Stimulated activated CD8-positive, alpha-beta memory T cell treated with anti-CD3 and anti-CD28 coated beads, Interleukin-7, amount 100 ng/mL, for 4 hours (primary cell): Measurements from ENCODE around the gene FBXO48.
A peak's percentile ranks its signal among the peaks of the same experiment; 100 is the strongest.
"Not testable (repeated sequence)": the region's sequence is repeated elsewhere in the genome, so short reads cannot be mapped to it uniquely, and the experiment has no call there.

Experiments
- DNase-seq, 2 donors: peaks; one replicate each; pipeline ENCODE4 v3.0.0-alpha.2; 2020; ENCODE audit warnings: low read depth in 2 of 2

Gene FBXO48

DNA sequence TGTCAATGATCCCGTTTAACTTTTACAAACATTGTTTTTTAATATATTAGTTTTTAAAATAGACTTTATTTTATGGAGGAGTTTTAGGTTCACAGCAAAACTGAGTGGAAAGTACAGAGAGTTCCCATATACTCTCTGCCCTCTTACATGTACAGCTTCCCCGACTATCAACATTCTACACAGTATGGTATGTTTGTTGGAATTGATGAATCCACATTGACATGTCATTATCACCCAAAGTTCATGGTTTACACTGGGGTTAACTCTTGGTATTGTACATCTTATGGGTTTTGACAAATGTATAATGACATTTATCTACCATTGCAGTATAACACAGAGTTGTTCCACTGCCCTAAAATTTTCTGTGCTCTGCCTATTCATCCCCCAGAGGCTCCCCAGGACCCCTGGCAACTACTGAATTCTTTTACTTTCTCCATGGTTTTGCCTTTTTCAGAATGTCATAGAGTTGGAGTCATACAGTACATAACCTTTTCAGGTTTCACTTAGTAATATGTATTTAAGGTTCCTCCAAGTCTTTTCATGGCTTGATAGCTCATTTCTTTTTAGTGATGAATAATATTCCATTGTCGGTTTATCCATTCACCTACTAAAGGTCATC, 5.8 kb upstream of the FBXO48 start:
- no peak for DNase-seq

- DNase-seq, result no peak
Measured at GRCh38 chr2:68471385-68471784, 4.3 kb upstream of the FBXO48 start.

GRCh38 chr2:68469935-68470334, 2.8 kb upstream of the FBXO48 start:
- DNase-seq, result no peak

DNA sequence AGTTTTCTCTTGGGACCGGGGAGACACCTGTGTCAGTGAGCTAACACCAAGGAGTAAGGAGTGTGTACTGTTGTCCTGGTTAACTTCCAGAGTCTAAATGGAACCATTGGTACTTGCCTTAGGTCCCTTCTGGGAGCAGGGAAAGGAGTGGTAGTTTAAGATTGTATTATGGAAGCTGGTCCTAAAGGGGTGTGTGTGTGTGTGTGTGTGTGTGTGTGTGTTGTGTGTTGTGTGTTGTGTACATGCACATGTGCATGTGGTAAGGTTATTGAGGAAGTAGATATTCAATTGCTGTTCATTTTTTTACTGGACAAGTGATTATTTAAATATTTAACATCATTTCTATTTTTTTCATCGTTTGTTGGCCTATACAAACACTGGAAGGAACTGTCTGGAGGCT, 1.7 kb upstream of the FBXO48 start:
- no peak for DNase-seq

DNA sequence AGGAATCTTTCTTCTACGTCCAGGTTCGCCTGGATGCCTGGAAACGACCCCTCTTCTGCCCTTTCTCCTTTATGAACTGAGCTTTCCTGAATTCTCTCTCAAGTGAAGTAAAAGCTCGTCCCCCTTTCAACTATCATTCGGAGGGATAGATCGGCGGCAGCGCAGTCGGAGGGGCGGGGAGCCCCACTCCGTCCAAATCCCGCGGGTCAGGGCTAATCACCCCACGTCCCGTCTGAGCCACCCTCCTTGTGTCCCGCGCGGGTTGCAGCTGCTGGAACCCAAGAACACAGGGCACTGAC, 367 bp downstream of the FBXO48 start:
- DNase-seq, result no peak

DNA sequence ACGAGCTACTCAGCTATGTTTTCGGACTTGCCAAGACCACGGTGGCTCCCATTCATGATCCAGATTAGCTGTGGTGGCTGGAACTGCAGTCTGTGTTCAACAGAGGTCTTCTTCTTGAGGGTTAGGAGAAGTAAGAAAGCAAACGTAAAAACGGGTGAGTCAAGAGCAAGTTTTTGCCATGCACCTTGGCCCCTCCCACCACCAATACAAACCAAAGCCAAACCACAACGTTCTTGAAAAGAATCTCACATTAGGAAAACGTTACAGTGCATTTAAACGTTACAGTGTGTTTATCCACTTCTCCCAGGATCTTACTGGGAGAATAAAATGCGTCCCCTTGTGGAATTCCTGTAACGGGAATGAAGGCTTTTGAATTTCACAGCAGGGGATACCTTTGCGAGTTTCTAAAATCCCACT, 725 bp downstream of the FBXO48 start:
- DNase-seq, result peak; percentile 51 to 58

DNA sequence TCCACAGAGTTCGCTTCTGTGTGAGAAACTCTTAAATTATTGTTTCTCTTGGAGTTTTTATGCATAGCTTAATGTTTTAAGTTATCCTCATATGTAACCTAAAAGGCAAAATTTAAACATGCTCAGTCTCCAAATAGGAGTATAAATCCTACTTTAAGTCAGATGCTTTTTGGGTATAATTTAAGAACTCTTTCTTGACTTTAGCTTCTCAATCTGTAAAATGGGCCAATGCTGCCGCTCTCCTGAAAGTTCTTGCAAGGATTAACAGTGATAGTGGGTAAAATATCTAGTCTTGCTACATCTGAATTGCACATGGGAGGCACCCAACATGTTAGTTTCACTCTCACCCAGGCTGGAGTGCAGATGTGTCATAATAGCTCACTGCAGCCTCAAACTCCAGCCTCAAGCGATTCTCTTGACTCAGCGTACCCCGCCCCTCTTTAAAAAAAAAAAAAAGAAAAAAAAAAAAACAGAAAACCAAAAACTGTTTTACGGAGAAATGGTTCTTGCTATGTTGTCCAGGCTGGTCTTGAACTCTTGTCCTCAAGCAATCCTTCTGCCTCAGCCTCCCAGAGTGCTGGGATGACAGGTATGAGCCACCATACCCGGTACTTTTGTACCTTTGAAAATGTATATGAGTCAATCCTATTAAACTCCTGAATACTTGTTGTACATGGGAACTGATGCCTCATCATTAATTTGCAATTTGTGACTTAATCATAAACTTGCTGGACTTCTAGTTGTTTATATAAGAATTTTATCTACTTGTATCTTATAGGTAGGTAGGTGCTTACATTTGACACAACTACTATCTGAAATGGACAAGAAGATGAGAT, 1.8 kb downstream of the FBXO48 start:
- peak in 1 of 2 donors; percentile 35 for DNase-seq

GRCh38 chr2:68464651-68465050, 2.4 kb downstream of the FBXO48 start:
- DNase-seq, result no peak

DNA sequence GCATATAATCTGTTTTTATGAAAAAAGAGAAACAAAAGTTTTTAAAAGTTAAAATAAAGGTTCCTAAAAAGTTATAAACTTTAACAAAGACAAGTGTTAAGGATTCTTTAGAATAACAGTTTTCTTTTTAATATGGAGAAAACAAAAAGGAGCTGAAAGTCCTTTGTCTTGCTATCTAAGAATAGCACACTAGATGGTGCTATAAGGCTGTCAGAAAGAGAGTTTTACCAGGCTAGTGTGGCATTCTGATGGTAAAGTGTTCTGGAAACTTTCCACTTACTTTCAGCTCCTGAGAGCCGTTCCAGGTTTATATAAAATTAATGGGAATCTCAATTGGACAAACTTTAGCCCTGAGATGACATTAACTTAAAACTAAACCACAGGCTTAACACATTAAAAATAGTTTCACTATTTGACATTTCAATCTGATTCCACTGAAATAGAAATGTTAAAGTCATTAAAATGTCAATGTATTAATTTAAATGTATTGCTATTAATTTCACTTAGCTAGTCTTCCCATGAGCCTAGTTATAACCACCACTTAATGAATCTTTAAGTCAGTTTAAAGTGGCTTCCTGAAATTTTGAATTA, 3.7 kb downstream of the FBXO48 start:
- no peak for DNase-seq

DNA sequence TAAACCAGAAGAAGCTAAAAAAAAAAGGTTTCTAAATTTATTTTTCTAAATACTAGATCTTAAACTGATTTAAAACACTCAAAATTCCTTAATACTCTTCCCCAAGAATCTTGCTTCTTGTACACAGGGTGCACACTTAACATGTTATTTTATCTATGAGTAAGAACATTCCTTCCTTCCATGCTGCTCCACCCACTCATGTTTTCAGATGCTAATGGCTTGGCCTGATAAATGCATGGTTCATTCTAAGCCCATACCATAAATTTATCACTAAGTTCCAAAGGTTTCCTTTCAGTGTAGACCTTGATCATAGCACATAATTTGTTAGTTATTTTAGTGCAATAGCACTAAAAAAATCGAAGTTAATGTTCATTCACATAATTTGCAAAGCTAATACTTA, 8.1 kb downstream of the FBXO48 start:
- no peak for DNase-seq

GRCh38 chr2:68456198-68456597, 10.9 kb downstream of the FBXO48 start:
- no peak for DNase-seq

DNA sequence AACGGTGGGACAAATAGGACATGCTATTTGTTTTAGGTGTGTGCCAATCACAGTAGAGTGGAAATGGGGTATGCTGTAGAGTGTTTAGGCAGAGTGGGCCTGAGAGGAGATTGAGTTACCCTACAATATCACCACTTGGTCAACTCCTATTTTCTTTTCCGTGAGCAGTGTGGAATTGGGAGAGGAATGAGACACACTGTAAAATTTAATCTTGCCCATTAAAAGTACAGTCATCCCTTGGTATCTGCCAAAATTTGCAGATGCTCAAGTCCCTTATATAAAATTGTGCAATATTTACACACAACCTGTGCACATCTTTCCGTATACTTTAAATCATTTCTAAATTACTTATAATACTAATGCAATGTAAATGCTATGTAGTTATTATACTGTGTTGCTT, 12.4 kb downstream of the FBXO48 start:
- DNase-seq, result no peak

GRCh38 chr2:68453761-68454360, 13.2 kb downstream of the FBXO48 start:
- DNase-seq, result no peak

DNA sequence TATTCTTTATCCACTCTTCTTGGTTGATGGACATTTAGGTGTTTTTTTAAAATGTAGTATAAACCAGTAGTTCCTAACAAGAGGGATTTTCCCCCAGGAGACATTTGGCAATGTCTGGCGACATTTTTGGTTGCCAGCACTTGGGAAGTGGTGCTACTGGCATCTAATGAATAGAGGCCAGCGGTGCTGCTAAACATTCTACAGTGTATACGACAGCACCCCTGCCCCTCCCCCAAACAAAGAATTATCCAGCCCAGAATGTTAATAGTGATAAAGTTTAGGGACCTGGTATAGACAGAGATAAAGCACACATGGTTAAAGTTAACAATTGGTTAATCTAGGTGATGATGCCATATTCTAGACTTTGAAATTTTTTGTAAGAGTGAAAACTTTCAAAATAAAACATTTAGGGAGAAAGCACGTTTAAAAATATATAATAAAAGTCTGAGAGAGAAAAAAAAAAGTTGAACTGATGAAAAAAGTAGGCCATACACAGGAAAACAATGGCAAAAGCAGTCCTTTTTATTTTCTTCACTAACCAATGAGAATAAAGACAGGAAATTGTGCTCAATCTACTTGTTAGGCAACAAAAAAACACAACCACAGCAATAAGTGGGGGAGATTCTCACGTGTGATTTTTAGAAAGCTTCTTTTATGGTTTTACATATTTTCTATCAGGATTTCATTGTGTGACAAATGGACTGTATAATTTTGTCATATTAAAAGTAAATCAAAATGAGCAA, 14.8 kb downstream of the FBXO48 start:
- DNase-seq, result no peak

DNA sequence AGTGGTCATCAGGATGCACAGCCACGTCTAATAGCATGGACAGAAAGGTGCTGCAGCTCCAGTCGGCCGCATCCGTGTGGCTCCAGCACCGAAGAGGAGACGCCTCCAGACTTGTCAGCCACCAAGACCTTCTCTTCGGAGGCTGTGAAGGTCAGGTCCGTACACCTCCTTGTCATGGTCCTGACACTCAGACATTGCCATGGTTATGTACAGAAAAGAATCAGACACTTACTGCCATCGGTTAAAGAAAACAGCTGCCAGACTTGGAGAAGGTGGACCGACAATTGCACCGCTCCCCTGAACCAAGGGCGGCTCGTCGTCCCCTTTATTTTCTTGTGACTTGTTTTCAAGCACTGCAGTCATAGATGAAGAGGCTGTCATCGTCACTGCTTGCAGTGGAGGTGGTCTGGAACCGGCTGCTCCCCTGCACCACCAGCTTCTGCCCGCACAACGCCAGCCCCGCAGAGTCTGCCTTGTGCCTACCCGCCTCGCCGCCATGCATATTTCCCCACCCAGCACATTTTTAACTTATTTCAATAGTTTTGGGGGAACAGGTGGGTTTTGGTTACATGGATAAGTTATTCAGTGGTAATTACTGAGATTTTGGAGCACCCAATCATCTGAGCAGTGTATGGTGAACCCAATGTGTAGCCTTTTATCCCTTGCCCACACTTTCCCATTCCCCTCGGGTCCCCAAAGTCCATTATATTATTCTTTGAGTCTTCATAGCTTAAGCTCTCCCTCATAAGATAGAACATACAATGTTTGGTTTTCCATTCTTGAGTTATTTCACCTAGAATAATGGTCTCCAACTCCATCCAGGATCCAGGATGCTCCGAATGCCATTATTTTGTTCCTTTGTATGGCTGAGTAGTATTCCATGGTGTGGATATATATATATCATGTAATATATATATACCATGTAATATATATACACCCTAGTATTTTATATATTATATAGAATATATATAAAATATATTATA, 18.1 kb downstream of the FBXO48 start:
- DNase-seq, result no peak

GRCh38 chr2:68447118-68447517, 20.0 kb downstream of the FBXO48 start:
- DNase-seq, result no peak

DNA sequence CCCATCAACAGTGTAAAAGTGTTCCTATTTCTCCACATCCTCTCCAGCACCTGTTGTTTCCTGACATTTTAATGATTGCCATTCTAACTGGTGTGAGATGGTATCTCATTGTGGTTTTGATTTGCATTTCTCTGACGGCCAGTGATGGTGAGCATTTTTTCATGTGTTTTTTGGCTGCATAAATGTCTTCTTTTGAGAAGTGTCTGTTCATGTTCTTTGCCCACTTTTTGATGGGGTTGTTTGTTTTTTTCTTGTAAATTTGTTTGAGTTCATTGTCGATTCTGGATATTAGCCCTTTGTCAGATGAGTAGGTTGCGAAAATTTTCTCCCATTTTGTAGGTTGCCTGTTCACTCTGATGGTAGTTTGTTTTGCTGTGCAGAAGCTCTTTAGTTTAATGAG, 20.7 kb downstream of the FBXO48 start:
- DNase-seq, result not testable (repeated sequence)

- no peak for DNase-seq
Measured at GRCh38 chr2:68441994-68442322, 25.1 kb downstream of the FBXO48 start.

- peak; percentile 60 to 82 for DNase-seq
Measured at GRCh38 chr2:68441179-68441993, 25.7 kb downstream of the FBXO48 start.
